GM18526 (cell line): ENCODE data around the gene OR4P4.

Source experiments
- POLR2A ChIP-seq: IDR thresholded peaks from 3 replicates; pipeline ENCODE4 v1.6.1; 2011; ENCODE audit not compliant: insufficient read length; ENCODE audit errors: extremely low read depth

The OR4P4 gene

GRCh38 chr11:55634813-55635212 is at the start of gene OR4P4:
TSS of gene OR4P4 (plus strand) at chr11:55635113.
- no peak for TF ChIP-seq POLR2A

GRCh38 chr11:55607545-55607944 is 27.4 kb upstream of the OR4P4 start, which contains the start of gene OR4C11:
TSS of gene OR4C11 (minus strand) at chr11:55607645. CDS start at chr11:55604373, 3,272 bp downstream.
- TF ChIP-seq POLR2A, result no peak

GRCh38 chr11:55624531-55624930 is 10.4 kb upstream of the OR4P4 start:
- no peak for TF ChIP-seq POLR2A

GRCh38 chr11:55648027-55648426 is 13.1 kb downstream of the OR4P4 start, which contains the start of gene OR4S2:
TSS of gene OR4S2 (plus strand) at chr11:55648327. CDS start at chr11:55650904, 2,577 bp downstream.
- TF ChIP-seq POLR2A, result no peak

GRCh38 chr11:55652560-55652959 is 17.6 kb downstream of the OR4P4 start:
- no peak for TF ChIP-seq POLR2A

GRCh38 chr11:55655096-55655495 is 20.2 kb downstream of the OR4P4 start:
- no peak for TF ChIP-seq POLR2A

- TF ChIP-seq POLR2A, result no peak
Observed at GRCh38 chr11:55658031-55658573, 23.2 kb downstream of the OR4P4 start.

- no peak for TF ChIP-seq POLR2A
Observed at GRCh38 chr11:55658608-55659007, 23.7 kb downstream of the OR4P4 start.

- TF ChIP-seq POLR2A, result no peak
Observed at GRCh38 chr11:55661901-55662300, 27.0 kb downstream of the OR4P4 start, which contains the start of gene OR4C6. TSS of gene OR4C6 (plus strand) at chr11:55662201. CDS start at chr11:55665167, 2,966 bp downstream.

- TF ChIP-seq POLR2A, result no peak
Observed at GRCh38 chr11:55669376-55669775, 34.5 kb downstream of the OR4P4 start.

- no peak for TF ChIP-seq POLR2A
Observed at GRCh38 chr11:55673860-55674259, 38.9 kb downstream of the OR4P4 start.
